GM12891 (cell line): Measurements from ENCODE around the gene THNSL1.

ENCODE experiments used
- PAX5 ChIP-seq: IDR thresholded peaks from 2 replicates; pipeline ENCODE4 v1.6.1; 2011; ENCODE audit warnings: low read length, moderate library complexity, mild to moderate bottlenecking; ENCODE audit not compliant: insufficient read depth, severe bottlenecking
- POLR2A ChIP-seq: IDR thresholded peaks from 2 replicates; pipeline ENCODE4 v1.6.1; 2011; ENCODE audit warnings: low read depth, low read length, control low read depth
- POLR2AphosphoS5 ChIP-seq: IDR thresholded peaks from 2 replicates; pipeline ENCODE4 v1.6.1; 2011; ENCODE audit warnings: low read depth, low read length, control low read depth
- SPI1 ChIP-seq: IDR thresholded peaks from 2 replicates; pipeline ENCODE4 v1.6.1; 2011; ENCODE audit warnings: low read depth, low read length, control low read depth
- TAF1 ChIP-seq: IDR thresholded peaks from 2 replicates; pipeline ENCODE4 v1.6.1; 2011; ENCODE audit warnings: low read depth, low read length, control low read depth

GRCh38 chr10:25063644-25064043, 47.2 kb downstream of the THNSL1 start:
- TF ChIP-seq POLR2A = no peak
- no peak for TF ChIP-seq POLR2AphosphoS5
- no peak for TF ChIP-seq SPI1
- TF ChIP-seq TAF1 = no peak
- no peak for TF ChIP-seq PAX5
